ENCODE measurements around the gene NT5DC4.
A peak's percentile ranks its signal among the peaks of the same experiment; 100 is the strongest.
"Not testable (repeated sequence)": the region's sequence is repeated elsewhere in the genome, so short reads cannot be mapped to it uniquely, and the experiment has no call there.

The NT5DC4 gene

GRCh38 chr2:112701052-112701451, 19.8 kb upstream of the NT5DC4 start:
- DNase-seq = peak; percentile 74

GRCh38 chr2:112703684-112704083, 17.1 kb upstream of the NT5DC4 start:
- no peak for DNase-seq

- no peak for DNase-seq
These were observed 15.2 kb upstream of the NT5DC4 start for GRCh38 chr2:112705575-112705974.

- DNase-seq = no peak
These were observed 14.6 kb upstream of the NT5DC4 start for GRCh38 chr2:112706170-112706664.

GRCh38 chr2:112706947-112707346, 13.9 kb upstream of the NT5DC4 start:
- DNase-seq = not testable (repeated sequence)

- DNase-seq = no peak
These were observed 11.9 kb upstream of the NT5DC4 start for GRCh38 chr2:112708968-112709367.

GRCh38 chr2:112709703-112710102, 11.1 kb upstream of the NT5DC4 start:
- no peak for DNase-seq

- DNase-seq = no peak
These were observed 9.7 kb upstream of the NT5DC4 start for GRCh38 chr2:112710956-112711750.

GRCh38 chr2:112712465-112712864, 8.4 kb upstream of the NT5DC4 start:
- DNase-seq = no peak

- DNase-seq = peak; percentile 91
These were observed 7.8 kb upstream of the NT5DC4 start for GRCh38 chr2:112712903-112713584.

- DNase-seq = no peak
These were observed 7.3 kb upstream of the NT5DC4 start for GRCh38 chr2:112713585-112713925.

- no peak for DNase-seq
These were observed 6.9 kb upstream of the NT5DC4 start for GRCh38 chr2:112713926-112714325.

- DNase-seq = no peak
These were observed 6.5 kb upstream of the NT5DC4 start for GRCh38 chr2:112714331-112714730.

- DNase-seq = no peak
These were observed 5.8 kb upstream of the NT5DC4 start for GRCh38 chr2:112714836-112715631.

GRCh38 chr2:112716094-112716493, 4.7 kb upstream of the NT5DC4 start:
- DNase-seq = not testable (repeated sequence)

- not testable (repeated sequence) for DNase-seq
These were observed 3.9 kb upstream of the NT5DC4 start for GRCh38 chr2:112716826-112717352.

- DNase-seq = peak; percentile 60
These were observed 1.9 kb upstream of the NT5DC4 start for GRCh38 chr2:112718863-112719370.

GRCh38 chr2:112721819-112722522, 1.2 kb downstream of the NT5DC4 start:
- DNase-seq = no peak

- no peak for DNase-seq
These were observed 2.2 kb downstream of the NT5DC4 start for GRCh38 chr2:112722816-112723546.

- no peak for DNase-seq
These were observed 2.7 kb downstream of the NT5DC4 start for GRCh38 chr2:112723547-112723940.

GRCh38 chr2:112723995-112724394, 3.2 kb downstream of the NT5DC4 start:
- no peak for DNase-seq
